ENCODE data around the gene SLC6A18.

Gene SLC6A18

DNA sequence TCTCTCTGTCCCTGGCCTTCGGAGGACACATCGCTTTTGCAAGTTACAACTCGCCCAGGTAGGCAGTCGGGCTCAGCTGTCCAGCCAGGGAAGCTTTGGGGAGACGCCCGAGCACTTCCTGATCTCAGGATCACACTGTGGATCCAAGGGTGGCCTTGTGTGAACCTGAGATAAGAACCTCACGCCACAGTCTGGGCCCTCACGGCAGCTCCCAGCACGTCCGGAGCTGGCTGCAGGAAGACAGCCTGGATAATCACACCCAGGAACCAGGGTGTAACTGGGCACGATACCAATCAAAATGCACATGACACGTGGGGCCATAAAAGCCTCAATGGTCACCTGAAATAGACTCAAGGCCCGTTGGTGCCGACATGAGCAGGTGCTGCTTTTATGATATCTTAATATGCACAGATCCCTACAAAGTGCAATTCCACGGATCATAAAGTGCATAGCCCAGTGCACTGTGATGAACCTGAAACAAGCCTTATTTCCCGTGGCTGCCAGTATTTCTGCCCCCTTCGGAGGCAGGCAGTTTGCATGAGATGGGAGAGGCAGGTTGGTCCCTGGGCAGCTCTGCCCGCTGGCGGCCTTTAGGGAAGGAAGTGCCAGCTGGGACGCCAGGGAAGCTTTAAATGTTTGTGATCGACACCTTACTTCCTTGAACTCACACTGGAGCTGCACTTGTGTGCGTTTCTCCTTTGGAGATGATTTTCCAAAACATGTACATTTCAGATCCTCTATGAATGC, 14.5 kb downstream of the SLC6A18 start:
- DNase-seq, result no peak

GRCh38 chr5:1240496-1241260, 15.5 kb downstream of the SLC6A18 start:
- DNase-seq, result no peak

DNA sequence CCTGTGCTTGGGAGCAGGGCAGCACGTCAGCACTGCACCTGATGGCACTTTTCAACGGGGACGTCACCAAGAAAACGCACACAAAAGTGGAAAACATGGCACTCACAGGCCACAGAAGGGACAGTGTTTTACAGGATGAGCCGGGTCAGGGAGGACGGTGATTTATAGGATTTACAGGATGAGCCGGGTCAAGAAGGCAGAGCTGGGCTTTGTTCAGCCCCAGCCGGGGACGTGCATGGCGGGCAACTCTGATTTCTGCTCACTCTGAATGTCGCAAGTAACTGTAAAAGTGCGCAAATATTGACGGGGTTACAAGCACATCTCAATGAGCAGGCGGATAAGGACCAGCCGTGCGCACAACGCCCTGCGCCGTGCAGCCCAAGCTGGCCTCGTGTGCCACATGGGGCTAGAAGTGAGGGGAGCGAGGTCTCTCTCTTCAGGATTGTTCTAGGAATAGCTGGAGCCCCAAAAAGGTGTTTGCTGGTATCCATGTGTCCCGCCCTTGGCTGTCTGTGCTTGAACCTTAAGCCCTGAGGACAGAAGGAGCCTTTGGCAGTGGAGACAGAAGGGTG, 16.4 kb downstream of the SLC6A18 start:
- no peak for DNase-seq

DNA sequence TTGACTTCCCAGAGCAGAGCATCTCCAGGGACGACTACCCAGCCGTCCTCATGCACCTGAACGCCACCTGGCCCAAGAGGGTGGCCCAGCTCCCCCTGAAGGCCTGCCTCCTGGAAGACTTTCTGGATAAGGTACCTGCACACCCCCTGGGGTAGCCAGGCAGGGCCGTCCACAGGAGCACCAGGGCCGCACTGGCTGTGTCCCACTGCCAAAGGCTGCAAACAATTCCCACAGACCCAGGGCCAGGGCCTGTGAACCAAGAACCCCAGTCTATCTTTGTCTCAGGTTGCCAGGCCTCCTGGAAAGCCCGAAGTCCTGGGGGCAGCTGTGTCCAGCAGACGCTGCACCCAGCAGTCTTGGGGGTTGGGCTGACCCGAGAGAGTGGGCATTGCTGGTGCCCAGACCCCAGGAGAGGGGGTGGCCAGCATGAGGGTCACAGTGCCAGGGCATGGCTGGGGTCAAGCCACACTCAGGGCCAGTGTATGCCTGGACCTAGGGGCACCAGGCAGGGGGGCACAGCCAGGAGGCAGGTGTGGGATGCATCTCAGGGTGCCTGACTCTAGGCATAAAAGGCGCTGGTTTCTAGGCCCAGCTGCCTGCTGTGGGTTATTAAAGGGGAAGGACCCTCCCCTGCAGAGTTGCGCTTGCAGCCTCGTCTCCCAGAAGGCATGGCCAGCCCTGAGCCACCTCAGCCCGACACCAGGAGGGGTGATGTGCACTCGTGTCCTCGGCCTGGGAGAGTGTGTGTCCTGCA, 17.7 kb downstream of the SLC6A18 start:
- no peak for DNase-seq

GRCh38 chr5:1243487-1244130, 18.4 kb downstream of the SLC6A18 start:
- no peak for DNase-seq

GRCh38 chr5:1244255-1244654, 19.1 kb downstream of the SLC6A18 start:
- DNase-seq, result no peak

DNA sequence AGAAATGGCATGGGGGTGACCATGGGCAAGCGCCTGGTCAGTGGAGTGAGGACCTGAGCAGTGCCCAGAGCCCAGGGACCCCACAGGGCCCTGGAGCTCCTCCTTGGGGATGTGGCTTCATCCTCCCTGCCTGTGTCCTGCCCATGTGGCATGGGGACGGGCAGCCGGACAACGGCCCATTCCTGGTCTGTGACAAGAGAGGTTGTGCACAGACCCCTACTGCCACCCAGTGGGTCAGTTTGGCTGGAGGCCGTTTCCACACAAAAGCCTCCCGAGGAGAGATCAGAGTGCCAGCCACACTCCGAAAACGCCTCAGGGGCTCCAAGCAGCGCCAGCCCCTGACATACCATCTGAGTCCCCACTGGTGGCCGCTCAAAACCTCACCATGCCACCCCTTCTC, 19.8 kb downstream of the SLC6A18 start:
- no peak for DNase-seq

DNA sequence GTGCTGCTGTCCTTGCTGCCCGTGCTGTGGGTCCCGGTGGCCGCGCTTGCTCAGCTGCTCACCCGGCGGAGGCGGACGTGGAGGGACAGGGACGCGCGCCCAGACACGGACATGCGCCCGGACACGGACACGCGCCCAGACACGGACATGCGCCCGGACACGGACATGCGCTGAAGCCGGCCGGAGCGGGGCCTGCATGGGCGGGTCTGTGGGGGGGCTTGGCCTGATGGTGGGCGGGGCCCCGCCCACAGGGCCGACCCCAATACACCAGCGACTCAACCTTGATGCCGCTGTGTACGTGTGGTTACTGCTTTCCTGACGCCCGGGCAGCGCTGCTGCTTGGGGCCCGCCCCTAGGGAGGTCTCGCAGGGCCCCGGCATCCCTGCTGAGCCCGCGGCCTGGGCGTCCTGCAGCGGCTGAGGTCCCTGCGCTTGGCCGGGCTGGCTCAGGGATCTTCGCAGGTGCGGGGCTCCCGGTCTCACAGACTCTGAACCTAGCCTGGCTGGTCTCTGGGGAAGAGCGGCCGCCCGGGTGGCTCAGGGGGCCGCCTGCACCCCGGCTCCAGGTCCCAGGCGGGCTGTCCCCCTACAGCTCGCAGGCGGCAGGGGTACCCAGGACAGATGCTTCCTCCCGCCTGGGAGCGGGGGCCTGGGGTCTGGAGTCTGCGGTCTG, 20.9 kb downstream of the SLC6A18 start:
- no peak for DNase-seq

DNA sequence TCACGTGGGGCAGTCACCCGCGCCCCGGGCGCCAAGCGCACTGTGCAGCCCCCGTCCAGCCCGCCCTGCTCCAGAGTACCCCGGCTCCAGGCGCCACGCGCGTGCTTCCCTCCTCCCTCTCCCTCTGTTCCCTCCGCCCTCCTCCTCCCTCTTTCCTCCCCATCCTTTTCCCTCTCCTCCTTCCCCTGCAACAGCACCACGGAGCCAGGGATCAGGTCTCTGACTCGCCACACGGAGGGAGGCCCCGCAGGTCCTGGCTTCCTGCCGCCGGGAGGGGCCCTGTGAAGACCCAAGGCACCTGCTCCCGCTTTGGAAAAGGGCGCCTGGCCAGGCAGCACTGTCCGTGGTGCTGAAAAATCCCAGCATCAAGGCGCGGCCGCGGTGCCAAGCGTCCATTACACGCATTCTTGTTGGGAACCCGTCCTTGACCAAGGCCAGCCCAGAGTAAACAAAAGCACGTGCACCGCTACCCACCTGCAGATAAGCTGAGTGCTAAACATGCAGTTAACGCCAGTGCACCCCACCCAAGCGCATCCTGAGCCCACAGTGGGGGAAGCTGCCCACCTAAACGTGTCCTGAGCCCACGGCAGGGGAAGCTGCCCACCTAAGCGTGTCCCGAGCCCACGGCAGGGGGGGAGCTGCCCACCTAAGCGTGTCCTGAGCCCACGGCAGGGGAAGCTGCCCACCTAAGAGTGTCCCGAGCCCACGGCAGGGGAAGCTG, 21.7 kb downstream of the SLC6A18 start:
- DNase-seq, result no peak

DNA sequence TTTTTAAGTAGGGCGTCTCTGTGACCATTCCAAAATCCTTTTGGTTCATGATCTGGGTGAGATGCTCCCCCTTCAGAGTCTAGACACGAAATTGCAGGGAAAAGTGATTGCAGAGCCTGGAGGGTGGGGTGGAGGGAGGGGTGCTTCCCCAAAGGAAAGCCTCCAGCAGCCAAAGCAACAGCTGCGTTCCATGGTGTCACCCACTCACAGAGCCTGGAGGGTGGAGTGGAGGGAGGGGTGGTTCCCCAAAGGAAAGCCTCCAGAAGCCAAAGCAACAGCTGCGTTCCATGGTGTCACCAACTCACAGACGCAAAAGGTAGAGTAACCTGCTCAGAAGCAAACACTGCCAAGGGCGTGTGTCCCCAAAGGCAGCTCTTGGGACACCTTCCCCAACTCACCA, 22.6 kb downstream of the SLC6A18 start:
- no peak for DNase-seq

- no peak for DNase-seq
Observed at GRCh38 chr5:1249366-1250280, 24.4 kb downstream of the SLC6A18 start.

DNA sequence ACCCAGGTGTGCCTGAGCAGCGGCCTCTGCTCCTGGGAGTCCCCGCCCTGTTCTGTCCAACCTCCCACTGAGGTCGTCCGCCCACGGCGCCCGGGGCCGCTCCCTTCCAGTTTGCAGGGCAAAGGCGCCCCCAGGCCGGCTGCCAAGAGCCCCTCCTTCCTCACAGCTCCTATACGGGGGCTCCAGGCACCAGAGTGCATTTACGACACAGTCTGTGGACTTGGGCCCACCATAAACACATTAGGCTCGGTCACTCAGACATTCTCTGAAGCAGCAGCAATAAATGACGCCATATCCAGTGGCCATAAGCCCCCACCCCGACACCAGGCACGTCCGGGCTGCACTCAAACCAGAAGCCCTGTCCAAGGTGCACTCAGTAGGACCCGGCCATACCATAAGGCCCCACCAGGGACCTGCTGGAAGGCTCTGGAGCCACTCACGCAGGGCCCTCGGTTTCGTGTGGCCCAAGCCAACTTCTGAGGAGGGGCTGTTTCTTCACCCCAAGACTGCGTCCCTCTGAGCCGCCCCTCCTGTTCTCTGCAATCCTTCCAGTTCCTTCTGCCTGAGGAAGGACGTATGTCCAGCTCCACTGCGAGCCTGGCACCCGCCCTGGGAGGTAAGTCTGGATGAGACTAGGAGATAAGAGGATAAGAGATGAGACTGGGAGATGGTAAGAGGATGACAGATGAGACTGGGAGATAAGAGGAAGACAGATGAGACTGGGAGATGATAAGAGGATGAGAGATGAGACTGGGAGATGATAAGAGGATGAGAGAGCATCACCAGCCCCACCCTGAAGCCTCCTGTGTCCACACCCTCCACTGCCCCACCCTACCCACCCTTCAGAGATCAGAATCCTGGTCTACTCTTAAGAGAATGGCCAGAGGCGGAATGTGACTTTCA, 26.7 kb downstream of the SLC6A18 start:
- DNase-seq, result no peak

DNA sequence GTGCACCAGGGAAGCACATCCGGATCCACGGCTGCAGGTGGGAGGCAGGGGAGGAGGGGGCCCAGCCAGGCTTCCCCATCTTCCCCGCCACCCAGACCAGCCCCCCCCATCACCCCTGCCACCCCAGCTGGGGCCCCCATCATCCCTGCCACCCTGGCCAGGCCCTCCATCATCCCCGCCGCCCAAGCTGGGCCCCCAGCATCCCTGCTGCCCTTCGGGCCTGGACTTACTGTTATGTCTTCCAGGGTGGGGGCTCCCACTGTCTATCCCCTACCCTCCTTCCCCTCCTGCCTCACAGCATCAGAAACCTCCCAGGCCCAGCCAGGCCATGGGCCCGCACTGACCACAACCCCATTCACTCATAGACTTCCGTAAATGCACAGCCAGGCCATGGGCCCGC, 27.5 kb downstream of the SLC6A18 start:
- no peak for DNase-seq

GRCh38 chr5:1253456-1254105, 28.4 kb downstream of the SLC6A18 start:
- no peak for DNase-seq

GRCh38 chr5:1254196-1254595, 29.0 kb downstream of the SLC6A18 start:
- no peak for DNase-seq

GRCh38 chr5:1255081-1255561, 29.9 kb downstream of the SLC6A18 start:
- DNase-seq, result no peak

DNA sequence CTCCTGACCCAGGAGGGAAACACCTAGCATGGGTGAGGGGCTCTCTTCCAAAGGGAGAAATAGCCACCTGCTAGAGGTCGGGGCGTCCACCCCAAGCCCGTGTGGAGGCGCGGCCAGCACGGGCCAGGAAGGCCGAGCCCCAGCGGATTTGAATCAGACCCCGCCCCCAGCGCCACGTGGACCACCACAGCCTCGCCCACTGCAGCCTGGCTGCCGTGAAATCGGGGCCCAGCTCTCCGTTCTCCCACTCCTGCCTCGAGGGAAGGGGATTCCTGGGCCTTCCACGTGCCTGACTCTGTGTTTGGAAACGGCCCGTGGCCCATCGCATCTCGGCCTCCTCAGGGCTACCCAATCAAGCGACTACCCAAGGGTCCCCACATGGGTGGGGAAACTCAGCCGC, 31.6 kb downstream of the SLC6A18 start:
- DNase-seq, result no peak

- DNase-seq, result no peak
Observed at GRCh38 chr5:1257363-1257762, 32.2 kb downstream of the SLC6A18 start.

DNA sequence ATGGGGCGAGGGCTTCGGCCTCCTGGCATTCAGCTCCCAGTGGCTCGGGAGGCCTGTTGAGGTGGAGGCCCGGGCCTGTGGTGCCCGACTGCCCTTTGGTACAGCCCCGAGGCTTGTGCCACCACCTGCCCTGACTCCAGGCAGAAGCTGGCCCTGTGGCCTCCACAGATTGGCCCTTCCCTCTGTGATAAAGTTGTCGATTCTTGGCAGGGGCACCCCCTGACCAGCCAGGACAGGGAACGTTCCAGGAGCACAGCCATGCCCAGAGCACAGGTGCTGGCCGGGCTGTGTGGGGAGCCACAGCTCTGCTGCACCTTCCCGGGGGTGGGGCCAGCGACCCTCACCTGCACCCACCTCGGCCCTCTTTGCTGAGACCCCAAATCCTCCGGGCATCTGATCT, 32.7 kb downstream of the SLC6A18 start:
- DNase-seq, result no peak
